NCI-H524 treated with DMSO at 0.1 percent for 48 hours (cell line): ENCODE data around the gene OR2AG2.

Experiments used
- DNase-seq: peaks from one replicate; lab custom pipeline; 2025; lab: John Stamatoyannopoulos, UW

OR2AG2 gene

GRCh38 chr11:6738590-6738989 is 33.2 kb downstream of the OR2AG2 start:
- no peak for DNase-seq

GRCh38 chr11:6737872-6738466 is 33.8 kb downstream of the OR2AG2 start:
- DNase-seq, result no peak

- DNase-seq, result no peak
These were observed 35.2 kb downstream of the OR2AG2 start for GRCh38 chr11:6736495-6737121.

GRCh38 chr11:6735306-6735705 is 36.5 kb downstream of the OR2AG2 start:
- no peak for DNase-seq

- no peak for DNase-seq
These were observed 37.2 kb downstream of the OR2AG2 start for GRCh38 chr11:6734616-6735015.

GRCh38 chr11:6733326-6734275 is 38.2 kb downstream of the OR2AG2 start:
- DNase-seq, result no peak

- no peak for DNase-seq
These were observed 43.6 kb downstream of the OR2AG2 start for GRCh38 chr11:6727971-6728760.

GRCh38 chr11:6725386-6725896 is 46.3 kb downstream of the OR2AG2 start:
- no peak for DNase-seq

GRCh38 chr11:6724013-6724412 is 47.8 kb downstream of the OR2AG2 start:
- DNase-seq, result no peak

- no peak for DNase-seq
These were observed 50.4 kb downstream of the OR2AG2 start for GRCh38 chr11:6721343-6721742.

- no peak for DNase-seq
These were observed 52.2 kb downstream of the OR2AG2 start for GRCh38 chr11:6719576-6719975.

- DNase-seq, result no peak
These were observed 54.4 kb downstream of the OR2AG2 start for GRCh38 chr11:6717426-6717825.
